Coronary artery (tissue), 2 donors: Measurements from ENCODE around the gene FER1L5.
A peak's percentile ranks its signal among the peaks of the same experiment; 100 is the strongest.

Experiments used
- DNase-seq: peaks from one replicate; pipeline ENCODE4 v3.0.0-alpha.2; 2017; ENCODE audit warnings: low spot score
- H3K27ac ChIP-seq, 2 donors: fragments of 200-600 bp; sonication (generic); one replicate each; pipeline ENCODE4 v1.5.1; 2016 to 2019
- H3K4me3 ChIP-seq: fragments of 200-600 bp; sonication (generic); 2 replicates; pipeline ENCODE4 v1.5.1; 2016; ENCODE audit warnings: mild to moderate bottlenecking, moderate library complexity
- CTCF ChIP-seq: fragments of 200-600 bp; sonication (generic); IDR thresholded peaks from one replicate; pipeline ENCODE4 v1.5.1; 2019; ENCODE audit warnings: antibody characterized with exemption

FER1L5 gene

DNA sequence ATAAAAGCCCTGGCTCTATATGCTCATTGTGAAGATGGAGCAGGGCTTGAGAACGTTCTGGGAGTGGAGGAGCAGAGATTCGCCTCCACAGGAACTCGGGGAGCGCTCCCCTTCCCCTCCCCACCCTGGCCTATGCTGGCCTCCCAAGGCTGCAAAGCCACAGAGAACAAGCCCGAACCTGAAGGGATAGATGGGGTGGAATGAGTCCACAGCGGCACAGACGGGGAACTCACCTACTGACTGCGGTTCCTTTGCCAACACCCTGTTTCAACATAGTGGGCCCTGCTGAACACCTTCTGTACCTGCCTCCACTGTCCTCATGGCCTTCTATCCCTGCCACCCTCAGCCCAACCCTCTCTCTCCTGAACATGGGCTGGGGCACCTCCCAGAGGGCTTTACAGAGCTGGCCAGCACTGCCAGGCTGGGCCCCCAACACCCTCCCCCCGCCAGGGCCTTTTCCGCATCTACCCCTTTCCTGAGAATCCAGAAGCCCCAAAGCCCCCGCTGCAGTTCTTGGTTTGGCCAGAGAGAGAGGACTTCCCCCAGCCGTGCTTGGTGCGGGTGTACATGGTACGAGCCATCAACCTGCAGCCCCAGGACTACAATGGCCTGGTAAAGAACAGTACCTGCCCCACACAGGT lies 55.8 kb downstream of the FER1L5 start:
- H3K4me3 ChIP-seq, result no peak overlapping the region
- TF ChIP-seq CTCF, result no peak
- H3K27ac ChIP-seq, result no peak overlapping the region
- no peak for DNase-seq

GRCh38 chr2:96699021-96699420 lies 56.5 kb downstream of the FER1L5 start:
- no peak overlapping the region for H3K4me3 ChIP-seq
- H3K27ac ChIP-seq, result no peak overlapping the region
- no peak for TF ChIP-seq CTCF
- peak; percentile 35 for DNase-seq

DNA sequence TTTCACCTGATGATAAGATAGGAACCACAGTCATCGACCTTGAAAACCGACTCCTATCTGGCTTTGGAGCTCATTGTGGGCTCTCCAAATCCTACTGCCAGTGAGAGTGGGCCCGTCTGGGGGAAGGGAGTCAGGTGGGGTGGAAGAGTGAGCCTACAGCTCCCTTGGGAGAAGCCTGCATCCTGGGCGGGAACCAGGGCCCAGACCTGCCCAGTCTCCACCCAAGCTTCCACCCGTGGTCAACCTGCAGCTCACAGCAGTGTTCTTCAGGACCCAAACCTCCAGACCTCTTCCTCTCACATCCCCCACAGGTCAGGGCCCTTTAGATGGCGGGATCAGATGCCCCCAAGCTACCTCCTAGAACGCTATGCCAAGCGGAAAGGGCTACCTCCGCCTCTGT lies 57.1 kb downstream of the FER1L5 start:
- Histone ChIP-seq H3K27ac (no peak overlapping the region), H3K4me3 (no peak overlapping the region)
- no peak for TF ChIP-seq CTCF
- peak; percentile 35 for DNase-seq

GRCh38 chr2:96700086-96700485 lies 57.5 kb downstream of the FER1L5 start:
- H3K27ac ChIP-seq, result no peak overlapping the region
- H3K4me3 ChIP-seq, result no peak overlapping the region
- TF ChIP-seq CTCF, result no peak
- DNase-seq, result no peak

DNA sequence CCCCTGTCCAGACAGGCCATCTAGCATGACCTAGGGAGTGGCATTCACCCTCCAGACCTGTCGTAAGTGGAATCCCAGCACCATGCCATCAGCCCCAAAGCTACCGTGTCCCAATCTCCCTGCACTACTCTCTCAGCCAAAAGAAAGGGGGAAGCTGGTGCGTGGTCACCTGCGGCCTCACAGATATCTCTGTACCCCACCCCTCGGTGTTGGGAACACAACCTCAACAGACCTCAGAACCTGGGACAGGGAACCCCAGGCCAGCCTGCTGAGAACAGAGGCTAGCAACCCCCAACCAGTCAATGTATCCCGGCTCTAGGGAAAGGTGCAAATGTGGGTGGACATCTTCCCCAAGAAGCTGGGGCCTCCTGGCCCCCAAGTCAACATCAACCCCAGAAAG lies 59.1 kb downstream of the FER1L5 start:
- DNase-seq, result peak; percentile 43
- no peak overlapping the region for H3K27ac ChIP-seq
- no peak overlapping the region for H3K4me3 ChIP-seq
- TF ChIP-seq CTCF, result no peak

- TF ChIP-seq CTCF, result no peak
- H3K4me3 ChIP-seq, result no peak overlapping the region
- H3K27ac ChIP-seq, result no peak overlapping the region
- peak; percentile 64 for DNase-seq
Measured at GRCh38 chr2:96702098-96702785, 59.7 kb downstream of the FER1L5 start.
